GM23338 (cell line): ENCODE data around the gene SHPK.
A peak's percentile ranks its signal among the peaks of the same experiment; 100 is the strongest.

Experiments used
- CREB1 ChIP-seq: fragments of 250-450 bp; sonication (Bioruptor Pico); IDR thresholded peaks from 2 replicates; pipeline ENCODE4 v1.5.0; 2020; ENCODE audit warnings: low read depth, mild to moderate bottlenecking, moderate library complexity
- EZH2 ChIP-seq: fragments of 200-600 bp; sonication (generic); IDR thresholded peaks from one replicate; pipeline ENCODE4 v1.8.0; 2017; ENCODE audit warnings: antibody characterized with exemption, mild to moderate bottlenecking, low read depth; ENCODE audit not compliant: unreplicated experiment
- EZH2phosphoT487 ChIP-seq: fragments of 200-600 bp; sonication (generic); IDR thresholded peaks from one replicate; pipeline ENCODE4 v1.8.1; 2018; ENCODE audit warnings: antibody characterized with exemption; ENCODE audit not compliant: unreplicated experiment
- JUNB ChIP-seq: IDR thresholded peaks from one replicate; pipeline ENCODE4 v1.6.1; 2016; ENCODE audit warnings: antibody characterized with exemption; ENCODE audit not compliant: unreplicated experiment
- NANOG ChIP-seq: IDR thresholded peaks from 2 replicates; pipeline ENCODE4 v1.6.1; 2016; ENCODE audit warnings: antibody characterized with exemption, borderline replicate concordance
- POLR2AphosphoS5 ChIP-seq: IDR thresholded peaks from 2 replicates; pipeline ENCODE4 v1.6.1; 2016; ENCODE audit warnings: antibody characterized with exemption, low read depth
- STAT1 ChIP-seq: IDR thresholded peaks from one replicate; pipeline ENCODE4 v1.6.1; 2016; ENCODE audit warnings: antibody characterized with exemption; ENCODE audit not compliant: unreplicated experiment
- ZNF114 ChIP-seq: fragments of 250-450 bp; sonication (Bioruptor Pico); IDR thresholded peaks from 2 replicates; pipeline ENCODE4 v1.5.0; 2020; ENCODE audit warnings: mild to moderate bottlenecking, moderate library complexity
- TF ChIP-seq, protein P1 (sequence below), 2 experiments: fragments of 200-600 bp in 1 of 2; sonication (generic) in 1 of 2; conservative IDR thresholded peaks; 2 replicates each; pipeline versions ENCODE4 v1.5.1 to v1.6.1; 2016 to 2017; ENCODE audit warnings: antibody characterized with exemption in 2 of 2, low read depth in 2 of 2, mild to moderate bottlenecking in 2 of 2, moderate library complexity in 1 of 2
- TF ChIP-seq, protein P2 (sequence below): IDR thresholded peaks from one replicate; pipeline ENCODE4 v1.6.1; 2018; ENCODE audit warnings: antibody characterized with exemption; ENCODE audit not compliant: unreplicated experiment
- TF ChIP-seq, protein P3 (sequence below): IDR thresholded peaks from 2 replicates; pipeline ENCODE4 v1.6.1; 2016; ENCODE audit warnings: antibody characterized with exemption
- TF ChIP-seq, protein P4 (sequence below): fragments of 250-450 bp; sonication (Bioruptor Pico); IDR thresholded peaks from 2 replicates; pipeline ENCODE4 v1.5.0; 2020; ENCODE audit warnings: mild to moderate bottlenecking, moderate library complexity

DNA sequence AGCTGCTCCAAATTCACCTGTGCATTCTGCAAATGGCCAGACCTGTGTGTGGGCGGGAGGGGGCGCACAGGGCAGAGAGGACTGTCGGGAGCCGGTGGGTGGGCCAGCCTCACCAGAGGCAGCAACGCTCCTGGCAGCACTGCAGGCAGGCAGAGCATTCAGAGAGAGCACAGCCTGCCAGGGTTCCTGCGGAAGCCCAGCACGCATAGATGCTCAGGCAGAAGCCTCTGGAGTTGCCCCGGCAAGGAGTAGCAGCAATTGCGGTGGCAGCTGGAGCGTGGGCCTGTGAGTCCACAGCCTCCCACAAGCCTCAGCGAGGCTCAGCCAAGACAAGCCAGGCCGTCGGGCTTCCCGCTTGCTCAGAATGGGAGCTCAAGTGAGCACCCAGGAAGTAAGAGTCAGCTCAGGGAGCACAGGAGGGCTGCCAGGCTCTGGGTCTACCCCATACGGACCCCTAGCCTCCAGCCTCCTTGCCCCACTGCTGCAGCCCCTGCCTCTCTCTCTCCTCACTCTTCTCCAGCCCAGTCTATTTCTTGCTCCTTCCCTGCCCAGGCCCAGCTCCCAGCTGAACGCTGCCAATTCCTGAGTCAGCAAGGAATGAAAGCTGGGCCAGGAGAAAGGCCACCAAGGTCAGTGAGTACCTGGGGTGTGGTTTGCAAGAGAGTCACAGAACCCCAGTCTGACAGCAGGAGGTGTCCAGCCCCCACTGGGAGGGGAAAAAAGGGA is 42.2 kb upstream of the SHPK start:
- TF ChIP-seq, protein P1, sequence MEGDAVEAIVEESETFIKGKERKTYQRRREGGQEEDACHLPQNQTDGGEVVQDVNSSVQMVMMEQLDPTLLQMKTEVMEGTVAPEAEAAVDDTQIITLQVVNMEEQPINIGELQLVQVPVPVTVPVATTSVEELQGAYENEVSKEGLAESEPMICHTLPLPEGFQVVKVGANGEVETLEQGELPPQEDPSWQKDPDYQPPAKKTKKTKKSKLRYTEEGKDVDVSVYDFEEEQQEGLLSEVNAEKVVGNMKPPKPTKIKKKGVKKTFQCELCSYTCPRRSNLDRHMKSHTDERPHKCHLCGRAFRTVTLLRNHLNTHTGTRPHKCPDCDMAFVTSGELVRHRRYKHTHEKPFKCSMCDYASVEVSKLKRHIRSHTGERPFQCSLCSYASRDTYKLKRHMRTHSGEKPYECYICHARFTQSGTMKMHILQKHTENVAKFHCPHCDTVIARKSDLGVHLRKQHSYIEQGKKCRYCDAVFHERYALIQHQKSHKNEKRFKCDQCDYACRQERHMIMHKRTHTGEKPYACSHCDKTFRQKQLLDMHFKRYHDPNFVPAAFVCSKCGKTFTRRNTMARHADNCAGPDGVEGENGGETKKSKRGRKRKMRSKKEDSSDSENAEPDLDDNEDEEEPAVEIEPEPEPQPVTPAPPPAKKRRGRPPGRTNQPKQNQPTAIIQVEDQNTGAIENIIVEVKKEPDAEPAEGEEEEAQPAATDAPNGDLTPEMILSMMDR (conservative IDR thresholded peaks at IDR 0.05; ENCODE audit: low read depth in 2 of 2): peak; percentile 31 to 59; a peak in 3 of 4 replicates
- TF ChIP-seq, protein P2, sequence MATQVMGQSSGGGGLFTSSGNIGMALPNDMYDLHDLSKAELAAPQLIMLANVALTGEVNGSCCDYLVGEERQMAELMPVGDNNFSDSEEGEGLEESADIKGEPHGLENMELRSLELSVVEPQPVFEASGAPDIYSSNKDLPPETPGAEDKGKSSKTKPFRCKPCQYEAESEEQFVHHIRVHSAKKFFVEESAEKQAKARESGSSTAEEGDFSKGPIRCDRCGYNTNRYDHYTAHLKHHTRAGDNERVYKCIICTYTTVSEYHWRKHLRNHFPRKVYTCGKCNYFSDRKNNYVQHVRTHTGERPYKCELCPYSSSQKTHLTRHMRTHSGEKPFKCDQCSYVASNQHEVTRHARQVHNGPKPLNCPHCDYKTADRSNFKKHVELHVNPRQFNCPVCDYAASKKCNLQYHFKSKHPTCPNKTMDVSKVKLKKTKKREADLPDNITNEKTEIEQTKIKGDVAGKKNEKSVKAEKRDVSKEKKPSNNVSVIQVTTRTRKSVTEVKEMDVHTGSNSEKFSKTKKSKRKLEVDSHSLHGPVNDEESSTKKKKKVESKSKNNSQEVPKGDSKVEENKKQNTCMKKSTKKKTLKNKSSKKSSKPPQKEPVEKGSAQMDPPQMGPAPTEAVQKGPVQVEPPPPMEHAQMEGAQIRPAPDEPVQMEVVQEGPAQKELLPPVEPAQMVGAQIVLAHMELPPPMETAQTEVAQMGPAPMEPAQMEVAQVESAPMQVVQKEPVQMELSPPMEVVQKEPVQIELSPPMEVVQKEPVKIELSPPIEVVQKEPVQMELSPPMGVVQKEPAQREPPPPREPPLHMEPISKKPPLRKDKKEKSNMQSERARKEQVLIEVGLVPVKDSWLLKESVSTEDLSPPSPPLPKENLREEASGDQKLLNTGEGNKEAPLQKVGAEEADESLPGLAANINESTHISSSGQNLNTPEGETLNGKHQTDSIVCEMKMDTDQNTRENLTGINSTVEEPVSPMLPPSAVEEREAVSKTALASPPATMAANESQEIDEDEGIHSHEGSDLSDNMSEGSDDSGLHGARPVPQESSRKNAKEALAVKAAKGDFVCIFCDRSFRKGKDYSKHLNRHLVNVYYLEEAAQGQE: no peak
- no peak for TF ChIP-seq POLR2AphosphoS5
- no peak for TF ChIP-seq EZH2
- TF ChIP-seq STAT1: no peak
- no peak for TF ChIP-seq EZH2phosphoT487
- no peak for TF ChIP-seq JUNB
- TF ChIP-seq, protein P3, sequence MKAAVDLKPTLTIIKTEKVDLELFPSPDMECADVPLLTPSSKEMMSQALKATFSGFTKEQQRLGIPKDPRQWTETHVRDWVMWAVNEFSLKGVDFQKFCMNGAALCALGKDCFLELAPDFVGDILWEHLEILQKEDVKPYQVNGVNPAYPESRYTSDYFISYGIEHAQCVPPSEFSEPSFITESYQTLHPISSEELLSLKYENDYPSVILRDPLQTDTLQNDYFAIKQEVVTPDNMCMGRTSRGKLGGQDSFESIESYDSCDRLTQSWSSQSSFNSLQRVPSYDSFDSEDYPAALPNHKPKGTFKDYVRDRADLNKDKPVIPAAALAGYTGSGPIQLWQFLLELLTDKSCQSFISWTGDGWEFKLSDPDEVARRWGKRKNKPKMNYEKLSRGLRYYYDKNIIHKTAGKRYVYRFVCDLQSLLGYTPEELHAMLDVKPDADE: no peak
- TF ChIP-seq NANOG: no peak
- TF ChIP-seq, protein P4, sequence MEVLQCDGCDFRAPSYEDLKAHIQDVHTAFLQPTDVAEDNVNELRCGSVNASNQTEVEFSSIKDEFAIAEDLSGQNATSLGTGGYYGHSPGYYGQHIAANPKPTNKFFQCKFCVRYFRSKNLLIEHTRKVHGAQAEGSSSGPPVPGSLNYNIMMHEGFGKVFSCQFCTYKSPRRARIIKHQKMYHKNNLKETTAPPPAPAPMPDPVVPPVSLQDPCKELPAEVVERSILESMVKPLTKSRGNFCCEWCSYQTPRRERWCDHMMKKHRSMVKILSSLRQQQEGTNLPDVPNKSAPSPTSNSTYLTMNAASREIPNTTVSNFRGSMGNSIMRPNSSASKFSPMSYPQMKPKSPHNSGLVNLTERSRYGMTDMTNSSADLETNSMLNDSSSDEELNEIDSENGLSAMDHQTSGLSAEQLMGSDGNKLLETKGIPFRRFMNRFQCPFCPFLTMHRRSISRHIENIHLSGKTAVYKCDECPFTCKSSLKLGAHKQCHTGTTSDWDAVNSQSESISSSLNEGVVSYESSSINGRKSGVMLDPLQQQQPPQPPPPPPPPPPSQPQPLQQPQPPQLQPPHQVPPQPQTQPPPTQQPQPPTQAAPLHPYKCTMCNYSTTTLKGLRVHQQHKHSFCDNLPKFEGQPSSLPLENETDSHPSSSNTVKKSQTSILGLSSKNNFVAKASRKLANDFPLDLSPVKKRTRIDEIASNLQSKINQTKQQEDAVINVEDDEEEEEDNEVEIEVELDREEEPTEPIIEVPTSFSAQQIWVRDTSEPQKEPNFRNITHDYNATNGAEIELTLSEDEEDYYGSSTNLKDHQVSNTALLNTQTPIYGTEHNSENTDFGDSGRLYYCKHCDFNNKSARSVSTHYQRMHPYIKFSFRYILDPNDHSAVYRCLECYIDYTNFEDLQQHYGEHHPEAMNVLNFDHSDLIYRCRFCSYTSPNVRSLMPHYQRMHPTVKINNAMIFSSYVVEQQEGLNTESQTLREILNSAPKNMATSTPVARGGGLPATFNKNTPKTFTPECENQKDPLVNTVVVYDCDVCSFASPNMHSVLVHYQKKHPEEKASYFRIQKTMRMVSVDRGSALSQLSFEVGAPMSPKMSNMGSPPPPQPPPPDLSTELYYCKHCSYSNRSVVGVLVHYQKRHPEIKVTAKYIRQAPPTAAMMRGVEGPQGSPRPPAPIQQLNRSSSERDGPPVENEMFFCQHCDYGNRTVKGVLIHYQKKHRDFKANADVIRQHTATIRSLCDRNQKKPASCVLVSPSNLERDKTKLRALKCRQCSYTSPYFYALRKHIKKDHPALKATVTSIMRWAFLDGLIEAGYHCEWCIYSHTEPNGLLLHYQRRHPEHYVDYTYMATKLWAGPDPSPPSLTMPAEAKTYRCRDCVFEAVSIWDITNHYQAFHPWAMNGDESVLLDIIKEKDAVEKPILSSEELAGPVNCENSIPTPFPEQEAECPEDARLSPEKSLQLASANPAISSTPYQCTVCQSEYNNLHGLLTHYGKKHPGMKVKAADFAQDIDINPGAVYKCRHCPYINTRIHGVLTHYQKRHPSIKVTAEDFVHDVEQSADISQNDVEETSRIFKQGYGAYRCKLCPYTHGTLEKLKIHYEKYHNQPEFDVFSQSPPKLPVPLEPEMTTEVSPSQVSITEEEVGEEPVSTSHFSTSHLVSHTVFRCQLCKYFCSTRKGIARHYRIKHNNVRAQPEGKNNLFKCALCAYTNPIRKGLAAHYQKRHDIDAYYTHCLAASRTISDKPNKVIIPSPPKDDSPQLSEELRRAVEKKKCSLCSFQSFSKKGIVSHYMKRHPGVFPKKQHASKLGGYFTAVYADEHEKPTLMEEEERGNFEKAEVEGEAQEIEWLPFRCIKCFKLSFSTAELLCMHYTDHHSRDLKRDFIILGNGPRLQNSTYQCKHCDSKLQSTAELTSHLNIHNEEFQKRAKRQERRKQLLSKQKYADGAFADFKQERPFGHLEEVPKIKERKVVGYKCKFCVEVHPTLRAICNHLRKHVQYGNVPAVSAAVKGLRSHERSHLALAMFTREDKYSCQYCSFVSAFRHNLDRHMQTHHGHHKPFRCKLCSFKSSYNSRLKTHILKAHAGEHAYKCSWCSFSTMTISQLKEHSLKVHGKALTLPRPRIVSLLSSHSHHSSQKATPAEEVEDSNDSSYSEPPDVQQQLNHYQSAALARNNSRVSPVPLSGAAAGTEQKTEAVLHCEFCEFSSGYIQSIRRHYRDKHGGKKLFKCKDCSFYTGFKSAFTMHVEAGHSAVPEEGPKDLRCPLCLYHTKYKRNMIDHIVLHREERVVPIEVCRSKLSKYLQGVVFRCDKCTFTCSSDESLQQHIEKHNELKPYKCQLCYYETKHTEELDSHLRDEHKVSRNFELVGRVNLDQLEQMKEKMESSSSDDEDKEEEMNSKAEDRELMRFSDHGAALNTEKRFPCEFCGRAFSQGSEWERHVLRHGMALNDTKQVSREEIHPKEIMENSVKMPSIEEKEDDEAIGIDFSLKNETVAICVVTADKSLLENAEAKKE (CRISPR knock-in tag): no peak
- TF ChIP-seq ZNF114: no peak
- TF ChIP-seq CREB1 (CRISPR knock-in tag): no peak
